HK-2 (cell line): ENCODE data around the gene ERRFI1.

Source experiments
- DNase-seq: peaks from one replicate; pipeline ENCODE4 v3.0.0-alpha.2; 2018; ENCODE audit not compliant: unreplicated experiment

The ERRFI1 gene

DNA sequence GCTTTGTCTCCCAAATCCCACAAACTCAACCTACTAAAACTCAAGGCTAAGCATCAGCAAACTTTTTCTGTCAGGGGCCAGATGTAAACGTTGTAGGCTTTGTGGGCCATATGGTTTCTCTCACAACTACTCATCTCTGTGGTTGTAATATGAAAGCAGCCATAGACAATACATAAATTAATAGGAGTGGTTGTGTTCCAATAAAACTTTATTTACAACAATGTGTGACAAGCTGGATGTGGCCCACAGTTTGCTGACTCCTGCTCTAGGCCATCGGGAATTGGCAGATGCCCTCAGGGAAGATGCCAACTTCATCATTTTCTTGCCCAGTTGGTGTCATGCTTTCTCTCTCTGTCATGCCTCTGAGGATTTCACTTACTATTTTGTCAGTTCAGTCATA, 17.5 kb upstream of the ERRFI1 start:
- DNase-seq = no peak

DNA sequence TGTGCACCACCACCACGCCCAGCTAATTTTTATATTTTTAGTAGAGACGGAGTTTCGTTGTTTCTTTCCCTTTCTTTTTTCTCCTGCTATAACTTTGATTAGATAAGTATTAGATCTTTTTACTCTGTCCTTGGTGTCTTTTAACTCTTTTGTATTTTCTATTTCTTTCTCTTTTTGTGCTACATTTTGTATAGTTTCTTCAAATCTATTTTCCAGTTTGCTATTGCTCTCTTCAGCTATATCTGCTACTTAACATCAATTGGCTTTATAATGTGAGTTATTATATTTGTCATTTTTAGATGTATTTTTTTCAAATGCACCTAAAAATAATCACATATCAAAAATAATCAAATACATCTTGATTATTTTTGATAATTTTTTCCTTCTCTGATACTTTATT, 16.0 kb upstream of the ERRFI1 start:
- DNase-seq = no peak

GRCh38 chr1:8040586-8040985, 14.5 kb upstream of the ERRFI1 start:
- DNase-seq = peak; percentile 66

DNA sequence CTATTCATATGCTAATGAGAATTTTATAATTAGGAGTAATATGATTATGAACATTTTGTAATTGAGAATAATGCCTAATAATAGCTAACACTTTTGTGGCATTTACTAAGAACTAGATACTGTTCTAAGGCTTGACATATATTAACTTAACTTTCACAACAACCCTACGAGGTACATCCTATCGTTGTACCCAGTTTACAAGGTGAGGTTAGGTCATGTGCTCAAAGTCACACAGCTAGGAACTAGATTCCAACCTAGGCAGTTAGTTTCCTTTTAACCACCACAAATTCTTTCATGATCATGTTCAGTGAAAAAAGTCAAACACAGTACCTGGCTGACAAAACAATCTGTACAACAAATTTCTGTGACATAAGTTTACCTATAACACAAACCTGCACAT, 13.0 kb upstream of the ERRFI1 start:
- no peak for DNase-seq

DNA sequence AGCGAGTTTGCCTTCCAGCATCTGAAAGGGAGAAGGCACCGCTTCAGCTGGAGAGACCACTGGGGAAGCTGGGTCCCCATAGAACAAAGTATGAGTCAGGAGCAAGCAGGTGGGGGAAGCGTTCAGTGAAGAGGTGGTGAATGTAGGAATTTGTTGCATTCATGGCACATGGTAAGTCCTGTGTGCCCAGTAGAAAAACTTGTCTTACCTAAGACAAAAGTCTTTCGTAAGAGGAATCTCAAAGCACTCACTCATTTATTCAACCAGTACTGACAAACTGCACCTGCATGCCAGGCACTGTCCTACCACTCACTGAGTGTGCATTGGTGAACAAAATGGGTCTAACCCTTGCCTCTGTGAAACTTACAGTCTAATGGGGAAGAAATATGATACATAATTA, 9.2 kb upstream of the ERRFI1 start:
- no peak for DNase-seq

- DNase-seq = no peak
These were observed 7.2 kb upstream of the ERRFI1 start for GRCh38 chr1:8033322-8033721.

DNA sequence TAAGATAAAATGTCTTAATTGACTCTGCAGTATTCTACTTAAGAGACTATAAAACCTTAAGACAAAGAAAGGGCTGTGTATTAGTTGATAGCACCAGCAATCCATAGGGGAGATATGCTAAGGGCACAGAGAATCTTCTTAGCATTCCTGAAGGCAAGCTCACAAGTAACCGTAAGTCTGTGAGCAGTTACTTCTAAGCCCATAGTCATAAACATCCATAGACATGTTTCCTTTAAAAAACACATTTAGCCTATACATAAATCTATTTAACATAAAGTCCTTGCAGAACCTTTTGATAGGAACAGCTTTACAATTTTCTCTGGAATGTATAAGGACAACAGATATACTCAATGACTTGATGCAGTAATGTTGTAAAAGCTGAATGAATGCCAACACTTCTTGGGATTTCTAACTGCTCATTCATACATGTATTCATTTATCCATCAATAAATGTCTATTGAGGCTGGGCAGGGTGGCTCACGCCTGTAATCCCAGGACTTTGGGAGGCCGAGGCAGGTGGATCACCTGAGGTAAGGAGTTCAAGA, 6.3 kb upstream of the ERRFI1 start:
- no peak for DNase-seq

- no peak for DNase-seq
These were observed 5.2 kb upstream of the ERRFI1 start for GRCh38 chr1:8031176-8031785.

DNA sequence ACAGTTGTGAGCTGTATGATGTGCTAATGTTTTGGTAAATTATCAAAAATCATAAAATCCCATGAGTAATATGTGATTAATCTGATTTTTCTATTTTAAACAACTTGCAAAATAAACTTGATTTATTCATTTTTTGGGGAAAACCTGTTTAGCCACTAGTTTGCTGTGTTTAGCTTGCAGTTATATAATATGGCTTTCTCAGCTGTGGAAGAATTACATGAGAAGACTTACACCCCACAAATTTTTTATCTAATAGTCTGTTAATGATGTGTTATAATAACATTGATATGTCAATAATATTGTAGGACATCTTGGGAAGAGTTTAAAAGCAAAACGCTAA, 2.4 kb upstream of the ERRFI1 start:
- no peak for DNase-seq

DNA sequence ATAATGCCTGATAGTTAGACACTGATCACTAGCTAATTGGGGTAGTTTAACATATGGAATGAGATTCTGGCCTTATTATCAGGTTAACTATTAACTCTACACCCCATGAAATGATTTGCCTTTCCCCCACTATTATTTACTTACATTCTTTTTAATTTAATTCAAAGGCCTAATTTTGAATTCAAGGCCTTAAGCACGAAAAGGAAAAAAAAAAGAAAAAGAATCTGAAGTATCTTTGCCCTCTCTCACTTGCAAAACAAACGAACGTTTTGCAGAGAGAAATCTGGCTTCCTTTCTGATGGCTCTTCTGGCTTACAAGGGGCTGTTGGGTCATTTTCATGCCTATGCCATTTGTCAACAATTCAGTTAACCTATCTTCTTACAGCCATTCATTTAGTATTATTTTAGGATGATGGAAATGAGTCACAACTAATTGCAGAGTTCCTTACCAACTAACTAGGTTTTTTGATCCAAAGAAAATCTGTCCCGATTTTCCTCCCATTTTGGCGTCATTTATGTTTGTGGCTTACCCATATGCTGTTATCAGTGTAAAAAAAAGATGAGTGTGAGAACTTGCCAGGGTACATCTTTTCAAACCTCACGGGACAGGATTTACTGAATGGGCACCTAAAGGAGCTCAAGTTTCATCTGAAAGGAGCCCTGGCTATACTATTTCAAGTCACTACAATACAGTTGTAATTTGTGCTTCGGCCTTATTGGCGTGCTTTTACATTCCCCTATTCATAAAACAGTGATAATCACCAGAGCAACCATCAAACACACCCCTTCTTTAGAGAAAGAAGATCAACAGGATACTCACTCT, 1.9 kb upstream of the ERRFI1 start:
- DNase-seq = no peak

DNA sequence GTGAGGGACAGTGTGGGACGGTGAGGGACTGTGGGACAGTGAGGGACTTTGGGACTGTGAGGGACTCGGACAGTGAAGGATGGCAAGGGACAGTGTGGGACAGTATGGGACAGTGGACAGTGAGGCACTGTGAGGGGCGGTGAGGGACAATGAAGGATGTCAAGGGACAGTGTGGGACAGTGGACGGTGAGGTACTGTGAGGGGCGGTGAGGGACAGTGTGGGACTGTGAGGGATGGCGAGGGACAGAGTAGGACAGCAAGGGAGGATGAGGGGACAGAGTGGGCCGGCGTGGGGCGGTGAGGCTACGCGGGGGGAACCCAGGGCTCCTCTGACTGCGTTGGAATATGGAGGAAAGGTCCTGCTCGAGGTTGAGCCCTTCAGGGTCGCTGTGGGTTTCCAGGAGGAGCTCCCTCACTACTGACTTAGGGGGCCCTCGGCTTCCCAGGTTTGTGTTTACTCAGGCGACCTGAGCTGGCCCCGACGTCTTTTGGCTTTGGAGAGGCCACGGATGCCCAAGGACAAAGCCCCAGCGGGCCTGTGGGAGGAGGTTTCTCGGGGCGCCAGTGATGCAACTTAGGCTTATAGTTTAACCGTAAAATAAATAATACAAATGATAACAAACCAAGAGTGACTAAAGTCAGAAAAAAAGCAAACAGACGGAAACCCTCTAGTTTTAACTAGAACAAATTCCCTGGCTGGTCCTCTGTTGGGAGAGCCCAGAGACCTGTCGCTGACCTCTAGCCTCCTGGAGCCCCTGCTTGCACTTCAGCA, 1.1 kb upstream of the ERRFI1 start:
- peak; percentile 73 for DNase-seq

- no peak for DNase-seq
These were observed 401 bp downstream of the ERRFI1 start for GRCh38 chr1:8025671-8026144.

DNA sequence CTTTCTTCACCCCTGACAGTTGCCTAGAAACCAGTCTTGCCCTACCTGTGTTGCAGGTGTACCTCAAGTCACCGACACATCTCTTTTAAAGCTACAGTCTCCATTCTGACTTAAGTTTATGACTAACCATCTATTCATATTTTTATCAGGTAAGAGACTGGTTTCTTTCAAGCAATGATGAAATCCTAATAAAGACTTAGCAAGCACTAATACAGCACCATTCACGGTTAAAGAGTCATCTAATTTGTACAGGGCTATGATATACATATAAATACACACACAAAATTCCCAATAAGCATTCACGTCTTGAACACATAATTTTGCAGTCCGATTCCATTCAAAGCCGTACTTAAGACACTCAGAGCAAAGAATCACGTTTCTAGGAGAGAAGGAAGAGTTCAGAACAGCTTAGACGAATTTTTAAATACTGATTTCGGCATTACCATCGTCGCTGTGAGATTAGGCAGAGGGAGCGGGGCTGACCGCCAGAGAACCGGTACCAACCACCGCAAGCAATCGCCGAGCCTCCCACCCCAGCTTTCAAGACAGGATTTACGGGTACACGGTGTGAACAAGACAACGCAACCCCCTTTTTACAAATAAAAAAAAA, 943 bp downstream of the ERRFI1 start:
- DNase-seq = no peak

DNA sequence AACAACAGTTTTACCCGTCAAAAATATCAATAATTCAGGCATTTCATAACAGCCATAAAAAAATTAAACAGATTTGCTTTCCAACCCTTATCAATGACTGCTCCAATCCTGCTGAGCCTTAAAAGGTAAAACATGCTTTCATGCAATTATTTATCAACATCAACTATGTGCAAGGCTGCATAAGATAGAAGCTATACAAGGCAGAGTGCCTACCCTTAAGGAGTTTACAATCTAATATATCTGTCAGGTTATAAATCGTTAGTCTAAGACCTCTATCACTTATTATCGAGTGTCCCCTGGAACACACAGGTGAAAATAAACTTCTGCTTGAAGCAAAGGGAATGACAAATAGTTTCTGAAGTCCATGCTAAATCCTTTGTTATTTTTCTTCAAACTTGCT, 1.8 kb downstream of the ERRFI1 start:
- DNase-seq = no peak

- no peak for DNase-seq
These were observed 2.2 kb downstream of the ERRFI1 start for GRCh38 chr1:8023995-8024313.

DNA sequence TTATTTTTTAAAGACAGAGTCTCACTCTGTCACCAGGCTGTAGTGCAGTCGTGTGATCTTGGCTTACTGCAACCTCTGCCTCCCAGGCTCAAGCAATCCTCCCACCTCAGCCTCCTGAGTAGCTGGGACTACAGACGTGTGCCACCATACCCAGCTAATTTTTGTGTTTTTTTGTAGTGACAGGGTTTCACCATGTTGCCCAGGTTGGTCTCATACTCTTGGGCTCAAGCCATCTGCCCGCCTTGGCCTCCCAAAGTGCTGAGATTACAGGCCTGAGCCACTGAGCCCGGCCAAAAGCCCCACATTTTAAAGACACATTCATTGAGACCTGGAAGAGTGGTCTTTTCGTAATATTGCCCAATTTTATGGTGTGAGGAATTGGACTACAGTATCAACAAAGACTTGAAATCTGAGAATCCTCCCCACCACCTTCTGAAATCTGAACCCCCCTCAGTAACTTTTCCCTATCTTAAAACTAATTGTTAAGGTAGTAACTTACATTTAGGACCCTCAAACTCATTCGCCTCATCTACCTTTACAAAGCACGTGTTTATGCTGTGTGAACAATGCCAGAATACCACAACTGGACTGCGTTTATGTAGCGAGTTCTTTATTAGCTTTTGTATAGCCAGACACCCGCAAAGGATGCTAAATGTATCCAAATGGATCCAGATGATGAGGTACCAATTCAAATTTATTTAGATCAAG, 2.7 kb downstream of the ERRFI1 start:
- no peak for DNase-seq

DNA sequence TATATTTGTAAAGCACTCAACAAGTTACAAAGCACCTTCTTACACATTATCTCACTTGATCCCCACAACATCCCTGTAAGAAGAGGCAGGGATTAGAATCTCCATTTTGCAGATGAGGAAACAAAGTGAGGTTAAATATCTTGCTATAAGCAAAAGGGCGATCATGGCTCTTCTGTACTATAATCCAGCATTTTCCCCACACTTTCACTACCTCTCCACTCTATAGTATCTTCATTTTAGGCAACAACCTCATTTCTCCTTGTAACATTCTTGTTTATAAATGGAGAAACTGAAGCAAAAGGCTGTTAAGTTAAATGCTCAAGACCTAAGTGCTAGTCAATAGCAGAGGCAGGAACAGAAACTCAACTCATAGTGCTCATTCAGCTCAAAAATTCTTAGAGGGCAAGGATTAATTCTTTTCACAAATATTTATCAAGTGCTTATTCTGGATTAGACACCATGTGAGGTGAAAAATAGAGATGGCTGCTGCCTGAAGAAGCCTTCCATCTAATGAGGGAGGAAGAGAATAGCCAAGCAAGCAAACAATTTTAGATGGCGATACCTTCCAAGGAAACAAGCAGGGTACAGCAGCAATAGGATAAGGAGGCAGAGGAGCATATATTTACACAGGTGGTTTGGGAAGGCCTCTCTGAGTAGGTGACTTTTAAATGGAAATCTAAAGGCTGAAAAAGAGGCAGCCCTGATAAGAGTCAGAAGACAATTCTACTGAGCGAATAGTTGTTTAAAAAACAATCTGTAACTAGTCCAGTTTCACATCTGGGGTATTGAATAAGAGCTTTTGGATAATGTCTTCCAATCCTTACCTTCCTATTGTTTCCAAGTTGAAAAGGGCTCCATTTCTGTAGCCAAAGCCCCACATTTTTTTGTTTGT, 3.5 kb downstream of the ERRFI1 start:
- no peak for DNase-seq

GRCh38 chr1:8021676-8022266, 4.3 kb downstream of the ERRFI1 start:
- no peak for DNase-seq

DNA sequence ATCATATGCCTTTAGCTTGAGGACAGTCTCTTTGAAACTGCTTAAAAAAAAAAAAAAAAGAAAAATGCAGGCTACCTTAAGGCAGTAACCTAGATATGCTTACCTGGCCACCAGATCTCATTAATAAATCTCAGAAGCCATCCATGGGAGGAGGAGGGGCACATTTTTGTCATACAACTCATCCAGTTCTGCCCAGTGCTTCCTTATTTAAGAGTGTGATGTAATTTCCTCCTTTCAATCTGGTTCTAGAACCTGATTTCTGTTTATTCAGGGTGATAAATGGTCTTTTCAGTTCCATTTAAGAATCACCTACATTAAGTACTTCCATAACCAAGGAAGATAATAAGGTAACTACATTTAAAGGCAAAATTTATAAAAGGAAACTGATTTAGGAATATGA, 6.1 kb downstream of the ERRFI1 start:
- DNase-seq = no peak

DNA sequence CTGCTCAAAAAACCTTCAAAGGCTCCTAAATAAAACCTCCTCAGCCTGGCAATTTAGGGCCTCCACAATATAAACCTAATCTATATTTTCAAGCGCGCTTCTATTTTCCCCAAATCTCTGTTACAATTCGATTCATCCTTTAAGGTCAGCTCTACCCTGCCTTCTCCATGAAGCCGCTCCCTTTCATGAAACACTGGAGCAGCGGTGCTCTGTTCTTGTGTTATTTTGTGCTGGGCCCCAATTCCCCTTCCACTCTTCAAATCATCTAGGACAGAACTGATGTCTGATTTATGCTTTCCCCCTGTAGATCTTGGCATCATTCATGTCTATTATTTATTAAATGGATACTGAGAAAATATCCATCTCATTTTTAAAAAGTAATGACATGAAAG, 6.9 kb downstream of the ERRFI1 start:
- no peak for DNase-seq
